Ovary (tissue), 3 donors: ENCODE data around the gene PSMD5.

Experiments used
- EP300 ChIP-seq: sonication (generic); formaldehyde crosslinking; IDR thresholded peaks from one replicate; pipeline ENCODE4 v1.6.1; 2017; ENCODE audit warnings: antibody characterized with exemption
- POLR2A ChIP-seq: fragments of 450-650 bp; IDR thresholded peaks from one replicate; pipeline ENCODE4 v1.6.1; 2017; ENCODE audit warnings: antibody characterized with exemption, mild to moderate bottlenecking, moderate library complexity
- TF ChIP-seq, protein P1 (sequence below), 3 donors: fragments of 450-650 bp in 2 of 3; fragments of 200-600 bp in 1 of 3; IDR thresholded peaks; one replicate each; pipeline versions ENCODE4 v1.5.1 to v1.8.0; 2016 to 2022; ENCODE audit warnings: antibody characterized with exemption in 3 of 3, mild to moderate bottlenecking in 1 of 3
- donor health status: DM: no; HTN: no; CAD: no.

DNA sequence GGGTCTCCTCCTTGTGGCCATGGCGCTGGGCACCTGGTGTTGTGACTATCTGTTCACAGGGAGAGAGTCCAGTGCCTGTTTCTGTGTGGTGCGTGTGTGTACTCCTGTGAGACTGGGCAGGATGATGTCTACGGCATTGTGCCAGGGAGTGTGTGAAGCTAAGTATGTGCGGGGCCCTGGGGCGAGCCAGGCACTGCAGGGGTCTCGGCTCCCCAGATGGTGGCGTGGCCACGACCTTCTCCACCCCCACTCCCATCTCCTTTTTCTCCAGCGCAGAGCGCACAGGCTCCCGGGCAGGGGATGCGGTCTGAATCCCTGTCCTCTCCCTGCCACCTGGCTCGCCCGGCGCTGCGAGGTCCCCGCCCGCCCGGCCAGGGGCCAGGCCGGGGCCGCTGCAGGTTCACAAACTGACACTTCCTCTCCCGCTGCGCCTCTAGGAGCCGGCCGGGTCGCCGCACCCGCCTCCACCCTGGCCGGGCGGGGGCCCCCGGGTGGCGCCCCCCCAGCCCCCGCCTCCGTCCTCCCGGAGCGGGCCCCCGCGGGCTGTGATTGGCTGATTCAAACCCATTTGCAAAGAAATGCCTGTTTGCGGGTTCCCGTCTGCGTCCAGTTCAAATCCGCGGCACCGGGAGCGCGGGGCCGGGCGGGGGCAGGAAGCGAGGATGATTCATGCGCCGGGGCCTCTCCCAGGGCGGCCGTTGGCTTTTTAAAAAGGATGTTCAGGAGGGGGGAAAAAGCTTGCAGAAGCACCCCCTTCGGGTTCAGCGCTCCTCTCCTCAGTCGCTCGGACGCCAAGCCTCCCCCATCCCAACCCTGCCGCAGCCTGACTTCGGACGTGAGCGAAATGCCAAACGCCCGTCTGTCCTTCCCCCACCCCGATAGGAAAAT lies 33.5 kb upstream of the PSMD5 start:
- TF ChIP-seq, protein P1, sequence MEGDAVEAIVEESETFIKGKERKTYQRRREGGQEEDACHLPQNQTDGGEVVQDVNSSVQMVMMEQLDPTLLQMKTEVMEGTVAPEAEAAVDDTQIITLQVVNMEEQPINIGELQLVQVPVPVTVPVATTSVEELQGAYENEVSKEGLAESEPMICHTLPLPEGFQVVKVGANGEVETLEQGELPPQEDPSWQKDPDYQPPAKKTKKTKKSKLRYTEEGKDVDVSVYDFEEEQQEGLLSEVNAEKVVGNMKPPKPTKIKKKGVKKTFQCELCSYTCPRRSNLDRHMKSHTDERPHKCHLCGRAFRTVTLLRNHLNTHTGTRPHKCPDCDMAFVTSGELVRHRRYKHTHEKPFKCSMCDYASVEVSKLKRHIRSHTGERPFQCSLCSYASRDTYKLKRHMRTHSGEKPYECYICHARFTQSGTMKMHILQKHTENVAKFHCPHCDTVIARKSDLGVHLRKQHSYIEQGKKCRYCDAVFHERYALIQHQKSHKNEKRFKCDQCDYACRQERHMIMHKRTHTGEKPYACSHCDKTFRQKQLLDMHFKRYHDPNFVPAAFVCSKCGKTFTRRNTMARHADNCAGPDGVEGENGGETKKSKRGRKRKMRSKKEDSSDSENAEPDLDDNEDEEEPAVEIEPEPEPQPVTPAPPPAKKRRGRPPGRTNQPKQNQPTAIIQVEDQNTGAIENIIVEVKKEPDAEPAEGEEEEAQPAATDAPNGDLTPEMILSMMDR (IDR thresholded peaks at IDR 0.05) = peak in 2 of 3 donors; percentile 7 to 14
- TF ChIP-seq EP300 (no peak), POLR2A (peak; percentile 33)
